NCI-H187 treated with DMSO at 0.1 percent for 48 hours (cell line): ENCODE results near the gene MUC5AC.
"Not testable (repeated sequence)": the region's sequence is repeated elsewhere in the genome, so short reads cannot be mapped to it uniquely, and the experiment has no call there.

Source experiments
- DNase-seq: peaks from one replicate; lab custom pipeline; 2025; lab: John Stamatoyannopoulos, UW

Gene MUC5AC, protein sequence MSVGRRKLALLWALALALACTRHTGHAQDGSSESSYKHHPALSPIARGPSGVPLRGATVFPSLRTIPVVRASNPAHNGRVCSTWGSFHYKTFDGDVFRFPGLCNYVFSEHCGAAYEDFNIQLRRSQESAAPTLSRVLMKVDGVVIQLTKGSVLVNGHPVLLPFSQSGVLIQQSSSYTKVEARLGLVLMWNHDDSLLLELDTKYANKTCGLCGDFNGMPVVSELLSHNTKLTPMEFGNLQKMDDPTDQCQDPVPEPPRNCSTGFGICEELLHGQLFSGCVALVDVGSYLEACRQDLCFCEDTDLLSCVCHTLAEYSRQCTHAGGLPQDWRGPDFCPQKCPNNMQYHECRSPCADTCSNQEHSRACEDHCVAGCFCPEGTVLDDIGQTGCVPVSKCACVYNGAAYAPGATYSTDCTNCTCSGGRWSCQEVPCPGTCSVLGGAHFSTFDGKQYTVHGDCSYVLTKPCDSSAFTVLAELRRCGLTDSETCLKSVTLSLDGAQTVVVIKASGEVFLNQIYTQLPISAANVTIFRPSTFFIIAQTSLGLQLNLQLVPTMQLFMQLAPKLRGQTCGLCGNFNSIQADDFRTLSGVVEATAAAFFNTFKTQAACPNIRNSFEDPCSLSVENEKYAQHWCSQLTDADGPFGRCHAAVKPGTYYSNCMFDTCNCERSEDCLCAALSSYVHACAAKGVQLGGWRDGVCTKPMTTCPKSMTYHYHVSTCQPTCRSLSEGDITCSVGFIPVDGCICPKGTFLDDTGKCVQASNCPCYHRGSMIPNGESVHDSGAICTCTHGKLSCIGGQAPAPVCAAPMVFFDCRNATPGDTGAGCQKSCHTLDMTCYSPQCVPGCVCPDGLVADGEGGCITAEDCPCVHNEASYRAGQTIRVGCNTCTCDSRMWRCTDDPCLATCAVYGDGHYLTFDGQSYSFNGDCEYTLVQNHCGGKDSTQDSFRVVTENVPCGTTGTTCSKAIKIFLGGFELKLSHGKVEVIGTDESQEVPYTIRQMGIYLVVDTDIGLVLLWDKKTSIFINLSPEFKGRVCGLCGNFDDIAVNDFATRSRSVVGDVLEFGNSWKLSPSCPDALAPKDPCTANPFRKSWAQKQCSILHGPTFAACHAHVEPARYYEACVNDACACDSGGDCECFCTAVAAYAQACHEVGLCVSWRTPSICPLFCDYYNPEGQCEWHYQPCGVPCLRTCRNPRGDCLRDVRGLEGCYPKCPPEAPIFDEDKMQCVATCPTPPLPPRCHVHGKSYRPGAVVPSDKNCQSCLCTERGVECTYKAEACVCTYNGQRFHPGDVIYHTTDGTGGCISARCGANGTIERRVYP (N-terminal part only)

DNA sequence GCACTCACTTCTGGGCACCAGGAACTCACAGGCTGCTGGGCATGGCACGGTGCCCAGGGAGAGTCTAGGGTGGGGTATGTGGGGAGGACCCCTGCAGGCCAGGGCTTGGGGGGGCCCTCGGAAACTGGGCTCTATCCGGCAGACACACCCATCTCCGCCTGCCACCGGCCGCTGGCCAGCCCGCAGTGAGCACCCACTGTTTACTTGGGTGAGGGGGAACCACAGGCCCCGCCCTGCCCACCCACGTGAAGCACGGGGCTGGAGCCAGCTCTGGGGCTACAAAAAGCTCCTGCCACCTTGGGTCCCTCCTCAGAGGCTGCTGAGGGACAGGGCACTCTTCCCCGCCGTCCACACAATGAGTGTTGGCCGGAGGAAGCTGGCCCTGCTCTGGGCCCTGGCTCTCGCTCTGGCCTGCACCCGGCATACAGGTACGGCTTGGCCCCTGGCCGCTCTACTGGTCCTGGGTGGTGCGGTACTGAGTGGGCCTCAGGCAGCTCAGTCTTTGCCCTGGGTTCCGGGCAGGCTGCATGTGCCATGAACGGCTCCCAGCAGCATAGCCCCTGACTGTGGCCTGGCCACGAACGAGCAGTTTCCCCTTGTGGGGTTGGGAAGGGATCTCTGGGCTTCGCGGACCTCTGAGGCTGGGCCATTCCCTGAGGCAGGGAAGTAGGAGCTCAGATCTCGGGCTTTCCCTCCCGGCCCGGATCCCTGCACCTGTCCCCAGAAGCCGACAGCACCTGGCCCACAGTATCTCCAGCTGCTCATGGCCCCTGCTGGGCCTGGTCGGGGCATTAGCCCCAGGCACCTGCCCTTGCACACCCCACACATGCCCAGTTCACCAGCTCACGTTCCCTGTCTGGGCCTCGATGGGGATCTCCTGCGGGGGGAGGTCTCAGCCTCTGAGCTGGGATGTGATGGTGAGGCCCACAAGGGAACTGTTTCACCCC lies at the start of gene MUC5AC:
TSS of gene MUC5AC (plus strand) at position 309 of the 947 bp plus-strand sequence. CDS start at position 356, 47 bp downstream.
- no peak for DNase-seq

- no peak for DNase-seq
These were observed 49.4 kb upstream of the MUC5AC start for GRCh38 chr11:1108246-1108900.

DNA sequence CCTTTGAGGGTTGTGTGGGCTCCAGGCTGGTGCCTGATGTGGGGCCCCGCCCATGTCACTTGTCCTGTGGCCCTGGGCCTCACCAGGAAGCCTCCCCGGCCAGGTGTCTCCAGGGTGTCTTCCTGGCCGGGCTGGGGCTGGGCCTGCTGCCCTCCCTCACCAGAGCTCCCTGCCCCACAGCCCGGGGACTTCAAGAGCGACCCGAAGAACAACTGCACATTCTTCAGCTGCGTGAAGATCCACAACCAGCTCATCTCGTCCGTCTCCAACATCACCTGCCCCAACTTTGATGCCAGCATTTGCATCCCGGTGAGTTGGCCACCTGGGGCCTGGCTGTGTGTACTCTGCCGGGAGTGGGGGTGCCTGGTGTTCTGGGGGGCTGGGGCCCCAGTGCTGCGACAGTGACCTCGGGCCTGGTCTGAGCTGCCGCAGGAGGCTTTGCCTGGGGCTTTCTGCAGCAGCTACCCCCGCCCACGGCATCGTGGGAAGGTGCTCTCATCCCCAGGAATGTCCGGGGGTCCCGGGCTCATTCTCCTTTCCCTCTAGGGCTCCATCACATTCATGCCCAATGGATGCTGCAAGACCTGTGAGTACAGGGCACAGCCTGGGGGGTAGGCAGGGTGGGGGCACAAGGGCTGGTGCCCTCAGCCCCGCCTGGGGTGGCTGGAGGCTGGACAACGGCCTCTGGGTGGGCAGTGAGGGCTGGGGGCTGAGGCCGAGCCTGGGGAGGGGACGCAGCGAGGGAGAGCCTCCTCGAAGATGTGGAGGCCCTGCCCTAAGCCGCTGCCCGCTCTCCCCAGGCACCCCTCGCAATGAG lies 48.4 kb upstream of the MUC5AC start:
- DNase-seq: no peak

GRCh38 chr11:1109918-1110705 lies 47.6 kb upstream of the MUC5AC start:
- no peak for DNase-seq

DNA sequence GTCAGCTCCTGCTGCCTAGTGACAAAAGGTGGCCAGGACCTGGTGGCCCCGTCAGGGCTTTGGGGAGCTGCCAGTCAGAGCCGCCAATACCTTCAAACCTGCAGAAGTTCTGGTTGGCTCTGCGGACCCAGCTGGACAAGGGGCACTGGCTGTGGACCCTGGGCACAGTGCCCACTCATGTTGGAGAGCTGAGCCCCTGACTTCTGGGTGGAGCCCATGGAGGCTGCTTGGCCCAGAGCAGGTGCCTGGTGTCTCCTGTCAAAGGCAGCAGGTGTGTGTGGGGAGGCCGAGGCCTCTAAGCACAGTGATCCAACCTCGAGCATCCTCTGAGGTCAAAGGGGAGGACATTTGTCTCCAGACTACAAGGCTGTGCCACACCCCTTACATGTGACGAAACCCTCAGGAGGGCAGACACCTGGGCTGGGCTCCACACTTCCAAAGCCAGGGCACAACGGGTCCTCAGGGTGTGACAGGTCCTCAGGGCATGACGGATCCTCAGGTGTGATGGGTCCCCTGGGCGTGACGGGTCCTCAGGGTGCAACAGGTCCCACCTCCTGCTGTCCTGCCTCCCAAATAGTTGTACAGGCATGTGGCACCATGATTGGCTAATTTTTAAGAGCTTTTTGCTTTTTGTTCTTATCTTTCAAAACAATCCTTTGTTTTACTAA lies 46.1 kb upstream of the MUC5AC start:
- no peak for DNase-seq

- no peak for DNase-seq
These were observed 45.2 kb upstream of the MUC5AC start for GRCh38 chr11:1112351-1113191.

- DNase-seq: no peak
These were observed 44.1 kb upstream of the MUC5AC start for GRCh38 chr11:1113405-1114201.

GRCh38 chr11:1115292-1115691 lies 42.5 kb upstream of the MUC5AC start:
- not testable (repeated sequence) for DNase-seq

GRCh38 chr11:1116104-1116503 lies 41.6 kb upstream of the MUC5AC start:
- DNase-seq: no peak

- DNase-seq: no peak
These were observed 40.9 kb upstream of the MUC5AC start for GRCh38 chr11:1116666-1117390.

DNA sequence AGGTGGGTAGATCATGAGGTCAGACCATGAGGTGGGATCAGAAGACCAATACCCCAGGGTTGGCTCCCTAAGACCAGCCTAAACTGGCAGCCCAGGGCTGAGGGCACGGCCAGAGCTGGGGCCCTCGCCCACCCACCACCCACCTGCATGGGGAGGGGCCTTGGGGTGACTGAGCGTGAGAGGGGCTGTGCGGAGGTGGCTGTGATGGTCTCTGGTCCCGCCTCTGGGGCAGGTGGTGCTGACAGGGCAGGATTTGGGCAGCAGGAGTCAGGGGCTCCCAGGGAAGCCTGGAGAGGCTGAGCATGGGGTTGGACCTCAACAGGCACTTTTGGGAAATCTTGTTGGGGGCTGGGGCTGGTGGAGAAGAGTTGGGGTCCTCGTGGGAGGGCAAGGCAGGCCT lies 39.8 kb upstream of the MUC5AC start:
- no peak for DNase-seq

DNA sequence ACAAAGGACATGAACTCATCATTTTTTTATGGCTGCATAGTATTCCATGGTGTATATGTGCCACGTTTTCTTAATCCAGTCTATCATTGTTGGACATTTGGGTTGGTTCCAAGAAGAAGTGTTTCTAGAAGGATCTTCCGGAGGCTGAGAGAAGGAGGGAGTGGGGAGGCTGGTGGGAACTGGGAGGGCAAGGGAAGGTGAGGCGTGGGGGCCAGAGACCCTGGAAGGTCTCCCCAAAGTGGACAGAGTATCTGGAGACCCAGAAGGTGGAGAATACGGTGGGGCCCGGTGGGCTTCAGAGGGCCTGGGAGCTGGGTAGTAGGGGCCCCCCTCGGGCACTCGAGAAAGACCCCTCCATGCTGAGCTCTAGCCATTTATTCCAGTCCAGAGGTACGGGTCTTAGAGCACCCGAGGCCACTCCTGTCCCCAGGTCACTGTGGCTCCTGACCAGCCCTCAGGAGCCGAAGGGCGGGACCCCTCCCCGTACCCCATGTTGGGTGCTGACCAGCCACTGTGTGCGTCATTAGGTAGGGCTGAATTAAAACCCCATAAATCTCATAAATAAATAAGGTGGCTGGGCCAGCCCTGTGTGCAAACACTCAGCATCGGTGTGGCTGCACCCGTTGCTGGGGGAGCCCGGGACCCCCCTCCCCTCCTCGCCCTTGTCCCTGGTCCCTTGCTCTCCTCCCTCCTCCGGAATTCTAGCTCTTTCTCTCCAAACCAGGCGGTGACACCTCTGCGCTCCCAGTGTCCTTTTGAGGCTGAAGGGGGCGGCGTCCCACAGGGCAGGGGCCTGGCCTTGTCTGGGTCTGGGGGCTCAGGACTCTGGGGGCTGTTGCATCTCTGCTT lies 38.8 kb upstream of the MUC5AC start:
- no peak for DNase-seq

- DNase-seq: no peak
These were observed 38.1 kb upstream of the MUC5AC start for GRCh38 chr11:1119604-1120146.

DNA sequence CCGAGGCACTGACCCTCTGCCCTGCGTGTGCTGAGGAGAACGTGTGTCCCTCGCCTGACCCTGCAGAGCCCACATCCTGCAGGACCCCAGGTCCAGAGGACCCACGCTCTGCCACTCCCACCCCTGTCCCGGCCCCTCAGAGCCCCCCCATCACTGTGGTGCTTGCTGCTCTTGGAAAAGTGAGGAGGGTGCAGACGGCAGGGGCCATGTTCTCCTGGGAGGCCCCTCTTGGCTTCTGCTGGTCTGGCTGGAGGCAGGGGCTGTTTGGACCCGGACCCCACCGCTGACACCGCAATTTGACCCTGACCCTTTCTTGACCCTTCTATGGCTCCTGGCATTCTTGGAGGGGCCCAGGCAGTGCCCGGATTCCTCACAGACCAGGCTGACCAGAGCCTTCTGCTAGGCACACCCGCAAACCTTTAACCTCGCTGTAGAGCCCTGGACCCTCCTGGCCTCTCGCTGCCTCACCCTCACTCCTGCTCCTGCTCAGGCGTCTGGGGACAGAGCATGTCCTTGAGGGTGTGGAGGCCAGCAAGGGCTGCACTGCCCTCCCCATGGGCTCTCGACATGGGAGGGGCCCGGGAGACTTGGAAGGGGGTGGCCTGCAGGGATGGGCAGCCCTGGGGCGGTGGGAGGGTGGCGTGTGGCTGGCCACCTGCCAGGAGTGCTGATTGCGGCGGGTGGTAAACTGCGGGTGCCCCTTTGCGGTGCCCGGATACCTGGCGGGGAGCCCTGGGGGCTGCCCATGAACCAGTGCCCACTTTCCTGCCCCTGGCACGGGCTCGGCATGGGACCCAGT lies 37.0 kb upstream of the MUC5AC start:
- no peak for DNase-seq
